ENCODE results near the gene NDFIP1.
"Not testable (repeated sequence)": the region's sequence is repeated elsewhere in the genome, so short reads cannot be mapped to it uniquely, and the experiment has no call there.

Gene NDFIP1

GRCh38 chr5:142154449-142154841 is 45.9 kb downstream of the NDFIP1 start:
- not testable (repeated sequence) for DNase-seq (ENCODE audit: low read depth)

GRCh38 chr5:142156839-142157463 is 48.4 kb downstream of the NDFIP1 start:
- DNase-seq (ENCODE audit: low read depth): no peak

GRCh38 chr5:142159354-142159753 is 50.8 kb downstream of the NDFIP1 start:
- no peak for DNase-seq (ENCODE audit: low read depth)

GRCh38 chr5:142164315-142164714 is 55.7 kb downstream of the NDFIP1 start:
- DNase-seq (ENCODE audit: low read depth): no peak

- DNase-seq (ENCODE audit: low read depth): no peak
Observed at GRCh38 chr5:142166754-142167153, 58.2 kb downstream of the NDFIP1 start.

GRCh38 chr5:142167458-142167857 is 58.9 kb downstream of the NDFIP1 start:
- no peak for DNase-seq (ENCODE audit: low read depth)

GRCh38 chr5:142168365-142168764 is 59.8 kb downstream of the NDFIP1 start:
- no peak for DNase-seq (ENCODE audit: low read depth)

GRCh38 chr5:142170254-142170953 is 61.8 kb downstream of the NDFIP1 start:
- DNase-seq (ENCODE audit: low read depth): no peak

GRCh38 chr5:142171270-142171669 is 62.7 kb downstream of the NDFIP1 start:
- DNase-seq (ENCODE audit: low read depth): no peak

- no peak for DNase-seq (ENCODE audit: low read depth)
Observed at GRCh38 chr5:142175039-142175438, 66.5 kb downstream of the NDFIP1 start.

GRCh38 chr5:142175461-142176142 is 67.0 kb downstream of the NDFIP1 start:
- DNase-seq (ENCODE audit: low read depth): no peak

- DNase-seq (ENCODE audit: low read depth): no peak
Observed at GRCh38 chr5:142176255-142176654, 67.7 kb downstream of the NDFIP1 start.

- DNase-seq (ENCODE audit: low read depth): no peak
Observed at GRCh38 chr5:142178651-142179050, 70.1 kb downstream of the NDFIP1 start.

- DNase-seq (ENCODE audit: low read depth): no peak
Observed at GRCh38 chr5:142179776-142180387, 71.3 kb downstream of the NDFIP1 start.

GRCh38 chr5:142181096-142181495 is 72.5 kb downstream of the NDFIP1 start:
- no peak for DNase-seq (ENCODE audit: low read depth)

GRCh38 chr5:142181547-142182163 is 73.1 kb downstream of the NDFIP1 start:
- DNase-seq (ENCODE audit: low read depth): no peak

GRCh38 chr5:142182840-142183239 is 74.3 kb downstream of the NDFIP1 start:
- no peak for DNase-seq (ENCODE audit: low read depth)

GRCh38 chr5:142183561-142183960 is 75.0 kb downstream of the NDFIP1 start:
- no peak for DNase-seq (ENCODE audit: low read depth)

- no peak for DNase-seq (ENCODE audit: low read depth)
Observed at GRCh38 chr5:142184988-142185387, 76.4 kb downstream of the NDFIP1 start.

GRCh38 chr5:142186514-142186856 is 77.9 kb downstream of the NDFIP1 start:
- no peak for DNase-seq (ENCODE audit: low read depth)

GRCh38 chr5:142186857-142187594 is 78.4 kb downstream of the NDFIP1 start:
- no peak for DNase-seq (ENCODE audit: low read depth)

GRCh38 chr5:142188691-142189090 is 80.1 kb downstream of the NDFIP1 start:
- not testable (repeated sequence) for DNase-seq (ENCODE audit: low read depth)

Measured in stromal cell of bone marrow (primary cell).